Smooth muscle cell (in vitro differentiated cells): ENCODE data around the gene MTA1. TPM values are rescaled to one million over a fixed set of nuclear protein-coding genes. Genes with fewer than 3 reads are reported as not detected.

Source experiments
- DNase-seq: peaks from one replicate; lab custom pipeline; 2025; ENCODE audit not compliant: unreplicated experiment; lab: John Stamatoyannopoulos, UW
- H2AFZ ChIP-seq: fragments of 200-600 bp; sonication (generic); 2 replicates; pipeline ENCODE4 v1.6.0; 2016; ENCODE audit warnings: antibody characterized with exemption, low read depth, mild to moderate bottlenecking
- H3F3A ChIP-seq: fragments of 200-600 bp; sonication (generic); 2 replicates; pipeline ENCODE4 v1.6.0; 2017; ENCODE audit warnings: antibody characterized with exemption, low read depth
- H3K27ac ChIP-seq: fragments of 200-600 bp; sonication (generic); 2 replicates; pipeline ENCODE4 v1.5.1; 2016; ENCODE audit warnings: low read depth, mild to moderate bottlenecking
- H3K27me3 ChIP-seq: fragments of 200-600 bp; sonication (generic); 2 replicates; pipeline ENCODE4 v1.6.1; 2016; ENCODE audit warnings: low read depth, mild to moderate bottlenecking
- H3K36me3 ChIP-seq: fragments of 200-600 bp; sonication (generic); 2 replicates; pipeline ENCODE4 v1.5.1; 2016; ENCODE audit warnings: low read depth
- H3K4me1 ChIP-seq: fragments of 200-600 bp; sonication (generic); 2 replicates; pipeline ENCODE4 v1.5.1; 2016; ENCODE audit warnings: low read depth
- H3K4me2 ChIP-seq: fragments of 200-600 bp; sonication (generic); 2 replicates; pipeline ENCODE4 v1.6.0; 2016; ENCODE audit warnings: mild to moderate bottlenecking
- H3K4me3 ChIP-seq: fragments of 200-600 bp; sonication (generic); 2 replicates; pipeline ENCODE4 v1.5.1; 2016; ENCODE audit warnings: mild to moderate bottlenecking
- H3K79me2 ChIP-seq: fragments of 200-600 bp; sonication (generic); 2 replicates; pipeline ENCODE4 v1.6.0; 2016; ENCODE audit warnings: low read depth, mild to moderate bottlenecking
- H3K9ac ChIP-seq: fragments of 200-600 bp; sonication (generic); 2 replicates; pipeline ENCODE4 v1.6.0; 2016; ENCODE audit warnings: low read depth
- H3K9me3 ChIP-seq: fragments of 200-600 bp; sonication (generic); replicated peaks from 2 replicates; pipeline ENCODE4 v1.5.1; 2016; ENCODE audit warnings: low read depth
- H4K20me1 ChIP-seq: fragments of 200-600 bp; sonication (generic); 2 replicates; pipeline ENCODE4 v1.6.0; 2016; ENCODE audit warnings: low read depth
- CTCF ChIP-seq: fragments of 200-600 bp; sonication (generic); IDR thresholded peaks from 2 replicates; pipeline ENCODE4 v1.5.1; 2017; ENCODE audit warnings: borderline replicate concordance, mild to moderate bottlenecking, antibody characterized with exemption; ENCODE audit not compliant: insufficient read depth, poor library complexity, severe bottlenecking
- WGBS: methylation state at CpG from one replicate; pipeline ENCODE4 v1.1.7; 2016; ENCODE audit warnings: low lambda C conversion rate; 5-methylcytosine and 5-hydroxymethylcytosine counted together
- polyA plus RNA-seq: library from polyadenylated mRNA; unstranded; fragments of >200 nt; fragmentation: Nextera tagmentation; extraction: Ambion mirVana; gene quantifications from 2 replicates; pipeline ENCODE4 v1.2.1, GENCODE V29; 2016
- total RNA-seq: library from RNA; depleted of rRNA; stranded (reverse); fragments of >200 nt; gene quantifications from 2 replicates; pipeline ENCODE4 v1.2.3, GENCODE V29; 2014

MTA1 gene
- total and polyA plus RNA-seq, 2 experiments from 2014 or later = 41.3 to 48.7 TPM

- H3K4me3 ChIP-seq = no peak overlapping the region
- no peak overlapping the region for H2AFZ ChIP-seq
- no peaks in the 10 kb centered on the region for H3K4me1 ChIP-seq
- H3K79me2 ChIP-seq = no peaks in the 10 kb centered on the region
- H3K4me2 ChIP-seq = no peak overlapping the region
- no peak overlapping the region for H3K27ac ChIP-seq
- H3K36me3 ChIP-seq = no peaks in the 10 kb centered on the region
- no peaks in the 10 kb centered on the region for H3F3A ChIP-seq
- H3K27me3 ChIP-seq = no peaks in the 10 kb centered on the region
- peaks cover 4% of the 10 kb centered on the region for H4K20me1 ChIP-seq
- DNase-seq = no peak
- 93% methylated on average over 33 of the region's 33 CpGs for WGBS
- TF ChIP-seq CTCF = no peak
- no peaks in the 10 kb centered on the region for H3K9me3 ChIP-seq
- H3K9ac ChIP-seq = no peak overlapping the region
These were observed 44.9 kb downstream of the MTA1 start for GRCh38 chr14:105464501-105464900.

- H3K27ac ChIP-seq = no peak overlapping the region
- H3K27me3 ChIP-seq = no peaks in the 10 kb centered on the region
- 79% methylated on average over 19 of the region's 20 CpGs for WGBS
- TF ChIP-seq CTCF = no peak
- H3K9me3 ChIP-seq = no peaks in the 10 kb centered on the region
- H2AFZ ChIP-seq = no peak overlapping the region
- H3K4me3 ChIP-seq = no peak overlapping the region
- H3K9ac ChIP-seq = no peak overlapping the region
- H3F3A ChIP-seq = no peaks in the 10 kb centered on the region
- peaks cover 4% of the 10 kb centered on the region for H4K20me1 ChIP-seq
- H3K4me2 ChIP-seq = no peak overlapping the region
- H3K79me2 ChIP-seq = no peaks in the 10 kb centered on the region
- no peaks in the 10 kb centered on the region for H3K4me1 ChIP-seq
- no peaks in the 10 kb centered on the region for H3K36me3 ChIP-seq
- DNase-seq = no peak
These were observed 45.8 kb downstream of the MTA1 start for GRCh38 chr14:105465209-105466031.

DNA sequence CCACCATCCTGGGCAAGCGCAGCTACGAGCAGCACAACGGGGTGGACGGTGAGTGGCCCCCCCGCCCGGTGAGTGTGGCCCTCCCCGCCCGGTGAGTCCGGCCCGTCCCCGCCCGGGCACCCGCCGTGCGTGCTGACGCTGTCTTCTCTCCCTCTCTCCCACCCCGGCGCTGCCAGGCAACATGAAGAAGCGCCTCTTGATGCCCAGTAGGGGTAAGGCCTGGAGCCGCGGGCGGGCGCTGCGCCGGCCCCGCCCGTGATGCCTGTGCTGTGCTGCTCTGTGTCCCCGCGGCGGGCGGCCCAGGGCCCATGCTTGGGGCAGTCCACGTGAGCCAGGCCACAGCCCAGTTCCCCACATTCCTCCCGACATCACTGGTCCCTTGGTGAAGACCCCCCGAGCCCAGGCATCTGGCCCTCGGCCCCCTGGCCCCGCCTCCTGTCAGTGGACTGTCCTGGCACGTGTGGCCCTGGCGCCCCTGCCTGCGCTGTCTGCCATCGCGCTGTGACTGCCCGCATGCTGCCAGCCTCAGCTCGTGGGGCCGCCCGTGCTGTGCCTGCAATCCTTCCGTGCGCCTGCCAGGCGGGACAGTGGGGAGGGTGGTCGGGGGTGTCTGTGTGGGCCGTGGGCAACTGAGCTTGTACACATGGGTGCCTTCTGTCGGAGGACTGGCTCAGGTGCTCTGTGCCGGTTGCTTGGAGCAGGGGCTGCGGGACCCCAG lies 47.1 kb downstream of the MTA1 start:
- Histone ChIP-seq H2AFZ (no peak overlapping the region), H3K9me3 (no peaks in the 10 kb centered on the region), H4K20me1 (peaks cover 10% of the 10 kb centered on the region), H3K27me3 (no peaks in the 10 kb centered on the region), H3K79me2 (no peaks in the 10 kb centered on the region), H3K4me1 (no peaks in the 10 kb centered on the region), H3K9ac (no peak overlapping the region), H3F3A (no peaks in the 10 kb centered on the region), H3K27ac (no peak overlapping the region), H3K4me3 (no peak overlapping the region), H3K4me2 (no peak overlapping the region), H3K36me3 (no peaks in the 10 kb centered on the region)
- WGBS = 98% methylated on average over 44 of the region's 53 CpGs
- TF ChIP-seq CTCF = no peak
- DNase-seq = no peak
